ENCODE results near the gene MPL.
"Not testable (repeated sequence)": the region's sequence is repeated elsewhere in the genome, so short reads cannot be mapped to it uniquely, and the experiment has no call there.

Gene MPL

GRCh38 chr1:43358121-43358745 is 20.6 kb downstream of the MPL start:
- no peak for FAIRE-seq

- peak; percentile 95 for FAIRE-seq
These were observed 21.4 kb downstream of the MPL start, which contains the start of gene CDC20 for GRCh38 chr1:43358746-43359693. Gene CDC20, plus strand, starts transcription at chr1:43358981. Its CDS starts 235 bp downstream, at chr1:43359216.

- no peak for FAIRE-seq
These were observed 22.1 kb downstream of the MPL start for GRCh38 chr1:43359696-43360095.

GRCh38 chr1:43360616-43361015 is 23.0 kb downstream of the MPL start:
- no peak for FAIRE-seq

GRCh38 chr1:43363283-43363934 is 25.8 kb downstream of the MPL start:
- no peak for FAIRE-seq

- FAIRE-seq = no peak
These were observed 26.4 kb downstream of the MPL start for GRCh38 chr1:43363935-43364525.

- FAIRE-seq = no peak
These were observed 28.1 kb downstream of the MPL start for GRCh38 chr1:43365678-43366077.

- FAIRE-seq = no peak
These were observed 28.6 kb downstream of the MPL start for GRCh38 chr1:43366179-43366578.

- FAIRE-seq = no peak
These were observed 29.0 kb downstream of the MPL start for GRCh38 chr1:43366601-43367025.

GRCh38 chr1:43367026-43367903 is 29.6 kb downstream of the MPL start:
- no peak for FAIRE-seq

GRCh38 chr1:43367904-43368645 is 30.5 kb downstream of the MPL start, which contains the start of gene ELOVL1:
Gene ELOVL1, minus strand, starts transcription at chr1:43368011. Its CDS starts 2,402 bp downstream, at chr1:43365609.
- no peak for FAIRE-seq

GRCh38 chr1:43368646-43369020 is 31.0 kb downstream of the MPL start:
- no peak for FAIRE-seq

- FAIRE-seq = not testable (repeated sequence)
These were observed 32.2 kb downstream of the MPL start for GRCh38 chr1:43369779-43370178.

GRCh38 chr1:43370564-43370963 is 32.9 kb downstream of the MPL start:
- FAIRE-seq = no peak

- no peak for FAIRE-seq
These were observed 34.6 kb downstream of the MPL start for GRCh38 chr1:43372172-43372571.

GRCh38 chr1:43373066-43373940 is 35.7 kb downstream of the MPL start:
- FAIRE-seq = no peak

GRCh38 chr1:43376723-43377235 is 39.2 kb downstream of the MPL start:
- FAIRE-seq = no peak

GRCh38 chr1:43377831-43378230 is 40.2 kb downstream of the MPL start:
- FAIRE-seq = no peak

GRCh38 chr1:43379476-43379875 is 41.9 kb downstream of the MPL start:
- FAIRE-seq = no peak

GRCh38 chr1:43381612-43382011 is 44.0 kb downstream of the MPL start:
- no peak for FAIRE-seq

All from G401.6 (cell line).